ENCODE data around the gene PXDN.

- no peak for TF ChIP-seq ZNF596 (tag by site-specific recombination; IDR thresholded peaks at IDR 0.05)
- TF ChIP-seq YY1 (tag by site-specific recombination; IDR thresholded peaks at IDR 0.05), result no peak
- no peak for TF ChIP-seq HOXA7 (CRISPR knock-in tag; IDR thresholded peaks at IDR 0.05; ENCODE audit: borderline replicate concordance)
- no peak for TF ChIP-seq SP3 (tag by site-specific recombination; IDR thresholded peaks at IDR 0.05)
- no peak for TF ChIP-seq ZNF416 (tag by site-specific recombination; IDR thresholded peaks at IDR 0.05)
- TF ChIP-seq ZNF747 (tag by site-specific recombination; IDR thresholded peaks at IDR 0.05), result no peak
These were observed 15.1 kb downstream of the PXDN start for GRCh38 chr2:1729242-1729641.

Measured in HEK293 (cell line).